Measurements from ENCODE around the gene NHERF1. TPM values are rescaled to one million over a fixed set of nuclear protein-coding genes. Genes with fewer than 3 reads are reported as not detected.

The NHERF1 gene
- total and polyA plus RNA-seq, 2 of the 8 experiments (the other 6 are each of a cell fraction or from before 2014, with no cell fraction given) = 92.9 to 99.2 TPM

- no peak overlapping the region; a peak in 1 of 4 replicates for H3K4me2 ChIP-seq (ENCODE audit: insufficient read depth in 1 of 2, low read depth in 2 of 2, low read length in 2 of 2)
- H3K23ac ChIP-seq (ENCODE audit: insufficient read length) = no peak overlapping the region
- peak; percentile 22; the same call in 1 of the 2 replicates for TF ChIP-seq CEBPB (IDR thresholded peaks at IDR 0.05; ENCODE audit: low read depth, low read length)
- TF ChIP-seq USF2 (IDR thresholded peaks at IDR 0.05; ENCODE audit: low read length) = no peak
- no peak for TF ChIP-seq POLR2AphosphoS5 (IDR thresholded peaks at IDR 0.05; ENCODE audit: low read depth, low read length)
- no peak for TF ChIP-seq RXRA (IDR thresholded peaks at IDR 0.05; ENCODE audit: insufficient read depth, low read depth, low read length)
- TF ChIP-seq CBX5 (IDR thresholded peaks at IDR 0.05; ENCODE audit: low read depth, low read length) = no peak
- no peak overlapping the region for H2BK12ac ChIP-seq (ENCODE audit: low read depth, low read length)
- no peak overlapping the region for H4K5ac ChIP-seq (ENCODE audit: insufficient read length, low read depth, low read length)
- H2AK5ac ChIP-seq (ENCODE audit: low read depth, low read length) = no peak overlapping the region
- no peak overlapping the region for H2BK15ac ChIP-seq (ENCODE audit: low read length)
- peaks cover 0 to 5% (median 0%) of the 10 kb centered on the region in 4 experiments; a peak in 1 of 8 replicates for H3K36me3 ChIP-seq (ENCODE audit: control insufficient read depth in 2 of 4, insufficient read depth in 4 of 4, low read length in 3 of 4)
- no peak overlapping the region for H4K8ac ChIP-seq (ENCODE audit: extremely low read depth, insufficient read depth, low read length)
- DNase-seq (ENCODE audit: low read depth in 1 of 2, low spot score in 2 of 2) (no peak), FAIRE-seq (no peak)
- no peak overlapping the region for H3K27ac ChIP-seq (ENCODE audit: low read depth, low read length)
- H2BK5ac ChIP-seq (ENCODE audit: low read depth, low read length) = no peak overlapping the region
- H4K20me1 ChIP-seq (replicated peaks in 1 of 2; ENCODE audit: control insufficient read depth in 1 of 2, insufficient read depth in 2 of 2, low read length in 2 of 2) = peaks cover 19 to 34% of the 10 kb centered on the region in 2 experiments
- 90 to 100% methylated on average over 1 to 9 of the region's 9 CpGs for WGBS, 2 experiments (ENCODE audit: extremely low coverage in 1 of 2, insufficient coverage in 1 of 2, insufficient read length in 1 of 2, insufficient replicate concordance in 2 of 2, low coverage in 1 of 2, low lambda C conversion rate in 2 of 2, missing lambda C conversion rate in 1 of 2)
- peaks cover 0 to 32% (median 18%) of the 10 kb centered on the region in 4 experiments; a peak in 6 of 7 replicates for H3K4me1 ChIP-seq (replicated peaks in 1 of 4; ENCODE audit: control insufficient read depth in 3 of 4, insufficient read depth in 4 of 4, low read length in 3 of 4)
- ChIA-PET CTCF (ENCODE audit: partially characterized antibody) (interaction anchor here (1.0 to 15.7 kb wide), 6 partner anchors 6 to 106 kb away, joined by 3 to 231 read pairs (median 22); partner anchors contain the start of genes NAT9 and RAB37), POLR2A (ENCODE audit: partially characterized antibody) (interaction anchor here (1.2 to 9.3 kb wide), 5 partner anchors 10 to 22 kb away, joined by 3 to 70 read pairs (median 54); partner anchors contain the start of genes NAT9 and RAB37)
- no peaks in the 10 kb centered on the region for H3K27me3 ChIP-seq (replicated peaks in 1 of 4; ENCODE audit: control insufficient read depth in 3 of 4, extremely low read depth in 1 of 4, insufficient read depth in 3 of 4, low read length in 3 of 4)
- H3K4ac ChIP-seq (replicated peaks; ENCODE audit: insufficient read length, low read depth, low read length) = no peak overlapping the region
- H3K23me2 ChIP-seq (ENCODE audit: low read depth, low read length) = peaks cover 11% of the 10 kb centered on the region
- no peak overlapping the region for H3K56ac ChIP-seq (replicated peaks; ENCODE audit: insufficient read length, low read depth, low read length)
- no peak overlapping the region for H3K4me3 ChIP-seq (ENCODE audit: extremely low read depth in 1 of 4, insufficient read depth in 2 of 4, low read depth in 3 of 4, low read length in 4 of 4)
- no peak overlapping the region for H2BK120ac ChIP-seq (replicated peaks; ENCODE audit: low read depth, low read length)
- H2BK20ac ChIP-seq (ENCODE audit: low read length) = no peak overlapping the region
- no peak overlapping the region for H2AFZ ChIP-seq (ENCODE audit: low read length)
- no peak overlapping the region for H3K14ac ChIP-seq (ENCODE audit: insufficient read length)
- peaks cover 7 to 80% of the 10 kb centered on the region in 2 experiments; a peak in 3 of 4 replicates for H3K79me2 ChIP-seq (ENCODE audit: control insufficient read depth in 1 of 2, insufficient read depth in 2 of 2, low read length in 2 of 2)
- H3K9me3 ChIP-seq (ENCODE audit: insufficient read depth in 2 of 2, low read depth in 1 of 2, low read length in 1 of 2) = no peaks in the 10 kb centered on the region
- peaks cover 24% of the 10 kb centered on the region for H3K79me1 ChIP-seq (ENCODE audit: low read depth, low read length)
- H4K91ac ChIP-seq (replicated peaks; ENCODE audit: insufficient read length, low read length) = no peak overlapping the region
- H3K18ac ChIP-seq (ENCODE audit: extremely low read depth, low read length) = no peak overlapping the region
- no peak overlapping the region for H3K9ac ChIP-seq (replicated peaks in 1 of 4; ENCODE audit: extremely low read depth in 1 of 4, low read depth in 3 of 4, low read length in 3 of 4)
Measured at GRCh38 chr17:74752415-74752814, 4.0 kb downstream of the NHERF1 start.

Data from H1 (cell line).